AG04450 (cell line): ENCODE measurements around the gene MFSD2A. TPM values are rescaled to one million over a fixed set of nuclear protein-coding genes. Genes with fewer than 3 reads are reported as not detected.

Experiments
- CTCF ChIA-PET: fragments of 300-600, 350-600 bp; formaldehyde crosslinking; extraction: SDS; loops from one replicate; lab custom pipeline; 2022; ENCODE audit warnings: antibody characterized with exemption, inconsistent platforms; lab: Charles Lee
- POLR2A ChIA-PET: fragments of 350-600 bp; formaldehyde crosslinking; extraction: SDS; loops from one replicate; lab custom pipeline; 2021; ENCODE audit warnings: antibody characterized with exemption, inconsistent platforms; lab: Yijun Ruan, JAX
- DNase-seq: peaks from one replicate; pipeline ENCODE4 v3.0.0-alpha.2; 2011; ENCODE audit warnings: low read depth, low spot score
- H3K27ac ChIP-seq: one replicate; pipeline ENCODE4 v1.5.1; 2012; ENCODE audit warnings: low read depth, low read length, control low read depth
- H3K27me3 ChIP-seq: one replicate; pipeline ENCODE4 v1.6.0; 2012; ENCODE audit warnings: low read length; ENCODE audit not compliant: control insufficient read depth, insufficient read depth
- H3K4me3 ChIP-seq: 2 replicates; pipeline ENCODE4 v1.5.1; 2011; ENCODE audit warnings: mild to moderate bottlenecking, low read depth, low read length, control low read depth
- H3K9me3 ChIP-seq: 2 replicates; pipeline ENCODE4 v1.5.1; 2012; ENCODE audit warnings: low read length; ENCODE audit not compliant: control insufficient read depth, insufficient read depth
- CTCF ChIP-seq: IDR thresholded peaks from 2 replicates; pipeline ENCODE4 v1.5.1; 2011; ENCODE audit warnings: low read depth, low read length, control low read depth, inconsistent platforms
- polyA plus RNA-seq: library from polyadenylated mRNA; depleted of rRNA; stranded (reverse); fragments of >200 nt; gene quantifications from 2 replicates; pipeline ENCODE4 v1.2.3, GENCODE V29; 2011

MFSD2A gene
- polyA plus RNA-seq, 1 experiment: 1.6 TPM

- no peak for DNase-seq
- Histone ChIP-seq H3K9me3 (no peaks in the 10 kb centered on the region), H3K27me3 (no peaks in the 10 kb centered on the region), H3K4me3 (no peak overlapping the region), H3K27ac (no peak overlapping the region)
- ChIA-PET CTCF (interaction anchor here (0.6 to 6.7 kb wide), 61 partner anchors 8 to 392 kb away, joined by 3 to 102 read pairs (median 5); partner anchors contain the start of gene MYCL), POLR2A (no interaction called here)
- TF ChIP-seq CTCF: peak; percentile 98
Measured at GRCh38 chr1:39973503-39974135, 18.7 kb downstream of the MFSD2A start.

- Histone ChIP-seq H3K27ac (no peak overlapping the region), H3K9me3 (no peaks in the 10 kb centered on the region), H3K27me3 (no peaks in the 10 kb centered on the region), H3K4me3 (no peak overlapping the region)
- ChIA-PET CTCF (interaction anchor here (1.2 to 2.9 kb wide), 4 partner anchors 9 to 159 kb away, joined by 4 to 15 read pairs (median 7); no protein-coding TSS in a partner anchor), POLR2A (no interaction called here)
- no peak for DNase-seq
- TF ChIP-seq CTCF: no peak
Measured at GRCh38 chr1:39976732-39977131, 21.8 kb downstream of the MFSD2A start.

GRCh38 chr1:39977202-39977601 is 22.3 kb downstream of the MFSD2A start:
- no peaks in the 10 kb centered on the region for H3K9me3 ChIP-seq
- H3K27ac ChIP-seq: no peak overlapping the region
- no peak overlapping the region for H3K4me3 ChIP-seq
- no peaks in the 10 kb centered on the region for H3K27me3 ChIP-seq
- ChIA-PET CTCF (interaction anchor here (0.7 to 2.9 kb wide), 4 partner anchors 20 to 159 kb away, joined by 4 to 15 read pairs (median 7); no protein-coding TSS in a partner anchor), POLR2A (no interaction called here)
- no peak for DNase-seq
- no peak for TF ChIP-seq CTCF

- DNase-seq: no peak
- H3K27ac ChIP-seq: no peak overlapping the region
- TF ChIP-seq CTCF: no peak
- POLR2A ChIA-PET: no interaction called here
- H3K4me3 ChIP-seq: no peak overlapping the region
- no peaks in the 10 kb centered on the region for H3K9me3 ChIP-seq
- H3K27me3 ChIP-seq: no peaks in the 10 kb centered on the region
- CTCF ChIA-PET: no interaction called here
Measured at GRCh38 chr1:39979654-39980053, 24.7 kb downstream of the MFSD2A start.

- DNase-seq: no peak
- no peaks in the 10 kb centered on the region for H3K9me3 ChIP-seq
- no peak overlapping the region for H3K27ac ChIP-seq
- POLR2A ChIA-PET: no interaction called here
- no peak for TF ChIP-seq CTCF
- no peaks in the 10 kb centered on the region for H3K27me3 ChIP-seq
- CTCF ChIA-PET: interaction anchor here (1.9 kb wide), 1 partner anchor 52 kb away, joined by 8 read pairs; no protein-coding TSS in a partner anchor
- H3K4me3 ChIP-seq: no peak overlapping the region
Measured at GRCh38 chr1:39980555-39981313, 25.8 kb downstream of the MFSD2A start.
